ENCODE data around the gene NISCH.

Gene NISCH

DNA sequence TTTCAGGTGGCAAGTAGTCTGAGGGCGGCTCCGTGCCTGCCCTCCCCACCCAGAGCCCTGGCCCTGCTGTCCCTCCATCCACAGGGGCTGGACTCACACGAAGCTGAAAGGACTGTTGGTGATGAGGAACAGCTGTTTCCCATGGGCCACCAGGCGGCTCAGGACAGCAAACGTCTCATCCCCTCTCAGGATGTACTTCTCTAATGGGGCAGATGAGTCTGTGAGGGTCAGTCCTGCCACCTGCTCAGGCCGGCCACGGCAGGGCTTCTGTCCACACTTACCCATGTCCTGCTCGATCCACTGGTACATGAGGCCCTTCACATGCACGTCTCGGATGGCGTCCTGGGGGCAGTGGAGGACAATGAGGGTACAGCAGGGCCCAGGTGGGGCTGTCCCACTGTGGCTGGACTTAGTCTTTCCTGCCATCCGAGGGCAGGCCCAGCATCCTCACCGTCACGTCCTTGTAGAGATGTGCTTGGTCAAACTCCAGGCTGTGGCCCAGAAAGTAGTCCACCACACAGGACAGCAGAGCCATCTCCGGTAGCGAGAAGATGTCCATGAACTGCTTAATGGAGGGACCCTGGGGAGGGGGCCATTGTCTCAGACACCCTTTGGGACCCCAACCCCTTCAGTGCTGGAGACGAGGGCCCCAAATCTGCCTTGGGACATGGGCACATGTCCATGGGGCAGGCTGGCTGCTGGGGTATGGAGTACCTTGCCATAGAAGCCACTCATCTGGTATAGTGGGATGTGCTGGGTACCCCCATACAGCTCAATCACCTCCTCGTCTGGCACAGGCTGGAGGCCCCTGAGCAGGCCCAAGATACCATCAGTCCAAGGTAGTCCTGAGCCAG, 72.6 kb downstream of the NISCH start:
- no peak for DNase-seq (ENCODE audit: low read depth)

DNA sequence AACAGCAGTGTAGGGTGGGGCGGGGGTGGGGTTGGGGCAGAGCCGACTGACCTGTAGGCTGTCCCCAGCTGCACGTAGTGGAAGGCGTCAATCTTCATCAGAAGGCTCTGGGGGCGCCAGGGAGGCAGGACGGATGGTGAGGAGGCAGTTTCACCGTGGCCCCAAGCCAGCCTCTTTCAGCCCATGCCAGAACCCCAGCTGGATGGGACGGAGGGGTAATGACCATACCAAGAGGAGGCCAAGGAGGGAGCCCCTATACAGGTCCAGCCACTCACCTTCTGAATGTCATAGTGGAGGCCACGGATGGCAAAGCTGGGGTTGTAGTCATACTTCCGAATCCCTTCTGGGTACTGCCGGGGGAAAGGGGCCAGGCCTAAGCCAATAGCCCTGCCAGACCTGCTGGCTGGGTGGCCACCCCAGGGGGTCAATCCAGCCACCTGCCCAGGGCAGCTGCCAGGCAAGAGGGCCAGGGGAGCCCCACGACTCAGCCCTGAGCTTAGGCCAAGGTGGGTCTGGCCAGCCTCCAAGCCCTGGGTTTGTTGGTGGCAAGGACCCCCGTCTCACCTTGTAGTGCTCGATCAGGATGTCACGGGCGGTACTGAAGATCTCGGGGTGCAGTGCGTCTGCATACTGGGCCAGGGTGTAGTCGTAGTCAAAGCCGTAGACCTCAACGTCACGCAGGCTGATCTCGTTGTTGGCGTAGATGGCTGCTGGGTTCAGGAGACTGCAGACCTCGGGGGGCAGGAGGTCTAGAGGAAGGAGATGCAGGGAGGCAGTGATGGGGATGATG, 73.4 kb downstream of the NISCH start:
- DNase-seq (ENCODE audit: low read depth) = no peak

- no peak for DNase-seq (ENCODE audit: low read depth)
Observed at GRCh38 chr3:52529376-52530333, 74.3 kb downstream of the NISCH start.

DNA sequence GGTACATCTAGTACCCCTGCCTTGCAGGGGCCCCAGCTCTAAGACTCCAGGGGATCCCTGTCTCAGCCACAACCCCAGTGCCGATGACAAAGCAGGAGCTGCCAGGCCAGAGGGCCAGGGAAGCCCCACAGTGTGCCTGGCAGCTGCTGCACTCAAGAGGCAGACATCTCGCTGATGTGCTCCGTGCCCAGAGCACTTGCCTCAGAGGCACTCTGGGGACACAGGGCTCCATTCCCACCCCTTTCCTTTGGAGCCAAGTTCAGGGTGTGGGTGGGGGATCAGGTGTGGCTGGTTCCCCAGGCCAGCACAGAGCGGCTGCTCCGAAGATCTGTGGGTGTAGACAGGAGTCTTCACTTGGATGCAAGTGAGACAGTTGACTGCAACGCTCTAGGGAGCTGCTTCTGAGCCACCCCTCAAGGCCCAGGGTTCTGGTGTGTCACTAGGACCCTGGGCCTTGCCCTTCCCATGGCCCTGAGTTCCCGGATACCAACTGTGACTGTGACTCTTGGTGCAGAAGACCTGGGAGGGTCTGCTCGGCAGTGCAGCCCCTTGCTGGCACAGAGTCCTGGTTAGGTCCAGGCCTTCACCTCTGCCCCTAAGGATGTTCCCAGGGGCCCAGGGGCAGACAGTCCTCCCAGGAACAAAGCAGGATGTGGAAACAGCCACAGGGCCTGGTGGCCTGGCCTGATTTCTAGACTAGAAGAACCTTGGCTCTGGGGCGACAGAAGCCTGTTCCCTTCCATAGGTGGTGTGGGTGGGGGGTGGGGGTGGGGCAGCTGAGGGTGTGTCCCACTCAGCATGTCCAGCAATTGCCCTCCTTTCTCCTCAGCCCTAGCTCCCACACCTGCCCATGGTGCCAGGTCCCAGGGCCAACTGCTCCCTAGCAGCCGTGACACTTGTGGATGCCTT, 75.8 kb downstream of the NISCH start:
- no peak for DNase-seq (ENCODE audit: low read depth)

GRCh38 chr3:52531860-52532516, 76.6 kb downstream of the NISCH start:
- no peak for DNase-seq (ENCODE audit: low read depth)

- DNase-seq (ENCODE audit: low read depth) = no peak
Observed at GRCh38 chr3:52532517-52532837, 77.1 kb downstream of the NISCH start.

DNA sequence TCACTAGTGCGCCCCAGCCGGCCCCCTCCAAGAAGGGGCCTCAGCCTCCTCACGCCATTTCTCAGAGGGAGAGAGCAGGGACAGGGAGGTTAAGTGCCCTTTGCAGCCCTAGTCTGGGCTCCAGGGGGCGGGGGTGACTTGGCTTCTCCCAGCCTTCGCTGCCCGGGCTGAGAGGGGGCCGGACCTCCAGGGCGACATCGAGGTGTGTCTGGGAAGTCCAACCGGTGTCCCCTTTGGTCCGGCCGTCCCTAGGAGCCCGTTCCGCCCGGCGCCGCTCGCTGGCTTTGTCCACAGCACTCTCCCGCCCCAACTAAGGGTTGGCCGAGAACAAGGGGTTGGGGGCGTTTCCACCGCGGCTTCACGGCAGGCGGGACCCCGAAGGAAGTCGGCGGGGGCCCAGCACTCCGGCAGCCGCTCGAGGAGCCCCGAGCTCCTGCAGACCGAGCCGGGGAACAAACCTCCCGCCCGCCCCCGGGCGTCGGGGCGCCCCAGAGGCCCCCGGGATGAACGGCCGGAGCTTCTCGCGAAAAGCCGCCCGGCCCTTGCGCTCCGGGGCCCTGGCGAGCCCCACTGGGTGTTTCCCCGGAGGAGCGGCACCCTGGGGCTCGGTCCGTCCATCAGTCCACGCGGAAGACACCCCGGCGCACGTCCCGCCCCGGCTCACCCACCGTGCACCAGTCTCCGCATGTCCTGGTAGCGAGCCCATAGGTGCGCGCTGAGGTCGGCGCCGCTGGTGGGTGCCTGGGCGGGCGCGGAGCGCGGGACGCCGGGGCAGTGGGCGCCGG, 77.6 kb downstream of the NISCH start:
- DNase-seq (ENCODE audit: low read depth) = peak; percentile 19

GRCh38 chr3:52533623-52534280, 78.3 kb downstream of the NISCH start, which contains the start of gene NT5DC2:
NT5DC2 (minus strand) TSS chr3:52533857; CDS start chr3:52533737, 120 bp downstream.
- DNase-seq (ENCODE audit: low read depth) = peak; percentile 75

GRCh38 chr3:52534281-52535183, 79.1 kb downstream of the NISCH start:
- no peak for DNase-seq (ENCODE audit: low read depth)

DNA sequence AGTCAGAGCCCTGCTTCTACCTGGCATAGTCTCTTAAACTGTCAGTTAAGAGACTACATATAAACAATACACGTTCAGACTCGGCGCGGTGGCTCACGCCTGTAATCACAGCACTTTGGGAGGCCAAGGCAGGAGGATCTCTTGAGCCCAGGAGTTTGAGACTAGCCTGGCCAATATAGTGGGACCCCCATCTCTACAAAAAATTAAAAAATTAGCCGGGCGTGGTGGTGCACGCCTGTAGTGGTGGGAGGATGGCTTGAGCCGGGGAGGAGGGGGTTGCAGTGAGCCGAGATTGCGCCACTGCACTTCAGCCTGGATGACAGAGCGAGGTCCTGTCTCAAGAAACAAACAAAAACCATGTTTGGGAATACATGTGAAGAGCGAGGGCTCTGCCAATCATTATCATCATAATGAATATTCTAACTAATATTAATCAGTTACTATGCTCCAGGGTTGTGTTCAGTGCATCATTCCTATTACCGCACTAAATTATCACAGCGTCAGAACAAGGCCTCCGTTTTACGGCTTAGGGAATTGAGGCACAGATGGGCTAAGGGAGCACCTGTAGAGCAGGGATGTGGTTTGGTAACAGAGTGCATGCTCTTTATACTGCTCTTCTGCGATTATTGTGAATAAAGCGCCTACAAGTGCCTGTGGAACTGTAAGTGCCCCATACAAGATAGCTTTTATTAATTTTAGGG, 80.2 kb downstream of the NISCH start:
- DNase-seq (ENCODE audit: low read depth) = no peak

DNA sequence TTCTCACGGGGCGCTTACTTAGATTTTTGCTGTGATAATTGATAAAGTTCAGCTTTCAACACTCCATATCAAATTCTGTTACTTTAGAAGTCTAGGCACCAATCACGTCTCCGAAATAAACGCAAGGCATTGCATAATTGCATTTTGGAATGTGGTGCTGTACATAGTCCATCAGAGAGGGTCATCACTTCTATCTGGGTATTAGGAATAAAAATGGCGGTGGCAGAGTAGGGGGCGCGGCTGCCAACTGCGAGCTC, 80.6 kb downstream of the NISCH start:
- DNase-seq (ENCODE audit: low read depth) = no peak

GRCh38 chr3:52536369-52537164, 81.2 kb downstream of the NISCH start, which contains the start of gene UQCC5:
UQCC5 (plus strand) TSS chr3:52536605; CDS start chr3:52536756, 151 bp downstream.
- peak; percentile 99 for DNase-seq (ENCODE audit: low read depth)

DNA sequence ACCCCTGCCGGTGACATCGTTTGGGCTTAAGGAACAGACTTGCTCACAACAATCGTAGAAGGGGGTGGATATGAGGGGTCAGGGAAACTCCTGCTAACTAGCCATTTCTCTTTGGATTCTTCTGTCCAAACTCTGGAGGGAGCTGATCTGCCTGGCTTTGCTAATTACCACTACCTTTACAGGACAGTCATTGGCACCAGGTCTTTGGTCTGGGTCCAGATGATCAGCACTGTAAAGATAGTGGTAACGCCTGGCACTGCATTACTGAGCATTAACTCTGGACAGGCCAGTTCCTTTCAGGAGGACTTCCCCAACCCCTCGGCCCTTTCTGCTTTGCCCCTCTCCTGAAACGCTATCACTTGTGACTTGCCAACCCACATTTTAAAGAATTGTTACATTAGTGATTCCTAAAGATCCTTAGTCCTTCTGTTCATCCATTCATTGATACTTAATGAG, 81.8 kb downstream of the NISCH start:
- no peak for DNase-seq (ENCODE audit: low read depth)

- DNase-seq (ENCODE audit: low read depth) = no peak
Observed at GRCh38 chr3:52537726-52538421, 82.5 kb downstream of the NISCH start.

DNA sequence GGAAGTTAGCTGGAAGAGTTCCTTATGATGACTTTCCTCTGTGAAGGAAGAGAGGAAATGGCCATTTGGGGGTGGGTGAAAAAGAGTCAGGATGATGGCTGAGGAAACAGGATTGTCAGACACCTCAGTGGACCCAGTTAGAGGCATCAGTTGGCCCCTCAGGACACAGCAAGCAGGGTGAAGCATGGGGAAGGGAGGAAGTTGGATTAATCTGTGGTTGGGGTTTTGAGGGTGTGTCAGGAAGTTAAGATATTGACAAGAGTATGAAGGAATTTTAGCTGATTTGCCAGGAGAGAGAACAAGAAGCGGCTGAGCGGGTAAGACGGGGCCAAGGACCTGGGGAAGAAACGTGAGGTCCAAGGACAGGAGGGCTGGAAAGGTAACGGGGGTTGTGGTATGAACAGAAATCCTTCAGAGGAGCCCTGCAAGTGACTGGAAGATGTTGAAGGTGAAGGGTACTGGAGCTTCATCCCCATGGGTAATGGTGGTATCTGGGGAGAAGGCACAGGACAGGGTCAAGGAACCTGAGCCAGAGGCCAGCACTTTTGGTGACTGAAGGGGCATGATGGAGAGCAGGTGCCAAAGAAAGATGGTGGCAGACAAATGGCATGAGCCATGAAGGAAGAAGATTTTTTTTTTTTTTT, 83.7 kb downstream of the NISCH start:
- DNase-seq (ENCODE audit: low read depth) = no peak

DNA sequence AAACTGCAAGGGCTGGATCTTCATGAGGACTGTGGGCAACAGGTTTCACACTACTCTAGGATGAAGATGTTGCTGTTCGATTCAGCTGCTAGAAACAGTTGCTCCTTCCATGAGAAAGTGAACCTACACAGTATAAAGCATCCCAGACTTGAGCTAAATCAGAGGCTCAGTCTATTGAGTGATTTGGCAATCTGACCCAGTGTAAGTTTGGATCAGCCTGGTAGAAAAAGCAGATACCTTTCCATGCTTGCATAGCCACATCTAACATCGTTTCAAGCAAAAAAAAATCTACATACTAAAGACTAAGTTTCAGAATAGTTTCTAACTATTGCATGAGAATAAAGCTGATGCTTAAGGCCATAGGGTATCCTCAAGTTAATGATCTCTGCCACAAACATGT, 85.6 kb downstream of the NISCH start:
- no peak for DNase-seq (ENCODE audit: low read depth)

All from activated T-cell treated with anti-CD3 and anti-CD28 coated beads for 48 hours (primary cell).